Omental fat pad (tissue), 4 donors: ENCODE data around the gene TRPM7. TPM values are rescaled to one million over a fixed set of nuclear protein-coding genes. Genes with fewer than 3 reads are reported as not detected.

Experiments used
- ATAC-seq: fragments of 150-250 bp; one replicate; pipeline ENCODE4 v1.9.1; 2016; ENCODE audit warnings: mild to moderate bottlenecking, moderate library complexity; ENCODE audit not compliant: low FRiP score
- DNase-seq: peaks from one replicate; pipeline ENCODE4 v3.0.0-alpha.2; 2019; ENCODE audit warnings: low spot score
- total RNA-seq, 4 donors: library from RNA; depleted of rRNA; stranded (reverse); fragments of >200 nt; gene quantifications; one replicate each; pipeline ENCODE4 v1.1.0, GENCODE V29; 2016
- TF ChIP-seq, protein P1 (sequence below), 3 donors: fragments of 450-650 bp; IDR thresholded peaks; one replicate each; pipeline ENCODE4 v1.5.1; 2016 to 2017; ENCODE audit warnings: antibody characterized with exemption in 3 of 3, mild to moderate bottlenecking in 3 of 3, moderate library complexity in 2 of 3

The TRPM7 gene
- total RNA-seq = 10 to 100 TPM; 55.5 to 63.6 (median 60.5) TPM

DNA sequence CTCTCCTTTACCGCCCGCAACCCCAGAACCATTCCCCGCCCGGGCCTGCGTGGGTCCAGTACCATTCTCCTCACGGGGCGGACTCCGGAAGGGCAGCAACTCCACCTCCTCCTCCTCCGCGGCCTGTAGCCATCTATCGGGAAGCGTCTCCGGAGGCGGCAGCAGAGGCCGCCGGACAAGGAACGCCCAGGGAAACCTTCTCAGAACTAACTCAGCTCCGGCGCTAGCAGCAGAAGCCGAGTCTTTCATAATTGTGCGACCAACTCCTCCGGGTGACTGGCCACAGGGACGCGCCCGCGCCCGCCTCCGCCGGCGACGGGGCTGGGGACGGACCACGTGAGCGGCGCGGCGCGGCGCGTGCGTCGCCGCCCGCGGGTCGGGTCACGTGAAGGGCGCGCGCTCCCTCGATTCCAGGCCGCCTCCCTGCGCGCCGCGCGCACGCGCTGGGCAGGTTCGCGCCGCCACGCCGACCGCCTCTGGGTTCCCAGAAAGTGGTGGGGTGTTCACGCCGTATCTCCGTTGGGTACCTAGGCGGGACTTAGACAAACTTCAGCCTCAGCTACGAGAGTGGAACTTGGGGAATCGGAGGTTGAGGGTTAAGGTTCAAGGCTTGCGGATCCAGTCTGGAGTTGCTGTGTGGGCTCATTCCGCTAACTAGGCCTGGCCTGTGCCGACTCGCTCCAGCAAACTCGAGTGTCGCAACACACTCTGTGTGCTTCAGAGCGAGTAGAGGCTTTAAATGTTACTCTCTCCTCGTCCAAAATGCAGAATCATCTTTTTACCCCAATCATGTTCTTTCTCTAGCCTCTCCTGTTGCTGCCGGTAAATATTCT lies at the start of gene TRPM7:
Gene TRPM7, minus strand, starts transcription at position 329 of the 833 bp plus-strand sequence. Its CDS starts 264 bp downstream, at position 65.
- TF ChIP-seq, protein P1, sequence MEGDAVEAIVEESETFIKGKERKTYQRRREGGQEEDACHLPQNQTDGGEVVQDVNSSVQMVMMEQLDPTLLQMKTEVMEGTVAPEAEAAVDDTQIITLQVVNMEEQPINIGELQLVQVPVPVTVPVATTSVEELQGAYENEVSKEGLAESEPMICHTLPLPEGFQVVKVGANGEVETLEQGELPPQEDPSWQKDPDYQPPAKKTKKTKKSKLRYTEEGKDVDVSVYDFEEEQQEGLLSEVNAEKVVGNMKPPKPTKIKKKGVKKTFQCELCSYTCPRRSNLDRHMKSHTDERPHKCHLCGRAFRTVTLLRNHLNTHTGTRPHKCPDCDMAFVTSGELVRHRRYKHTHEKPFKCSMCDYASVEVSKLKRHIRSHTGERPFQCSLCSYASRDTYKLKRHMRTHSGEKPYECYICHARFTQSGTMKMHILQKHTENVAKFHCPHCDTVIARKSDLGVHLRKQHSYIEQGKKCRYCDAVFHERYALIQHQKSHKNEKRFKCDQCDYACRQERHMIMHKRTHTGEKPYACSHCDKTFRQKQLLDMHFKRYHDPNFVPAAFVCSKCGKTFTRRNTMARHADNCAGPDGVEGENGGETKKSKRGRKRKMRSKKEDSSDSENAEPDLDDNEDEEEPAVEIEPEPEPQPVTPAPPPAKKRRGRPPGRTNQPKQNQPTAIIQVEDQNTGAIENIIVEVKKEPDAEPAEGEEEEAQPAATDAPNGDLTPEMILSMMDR (IDR thresholded peaks at IDR 0.05) = no peak
- DNase-seq (peak; percentile 62), ATAC-seq (peak; percentile 90)

- ATAC-seq (no peak), DNase-seq (no peak)
- TF ChIP-seq, protein P1 (IDR thresholded peaks at IDR 0.05) = no peak
Measured at GRCh38 chr15:50735156-50735555, 48.6 kb upstream of the TRPM7 start.

DNA sequence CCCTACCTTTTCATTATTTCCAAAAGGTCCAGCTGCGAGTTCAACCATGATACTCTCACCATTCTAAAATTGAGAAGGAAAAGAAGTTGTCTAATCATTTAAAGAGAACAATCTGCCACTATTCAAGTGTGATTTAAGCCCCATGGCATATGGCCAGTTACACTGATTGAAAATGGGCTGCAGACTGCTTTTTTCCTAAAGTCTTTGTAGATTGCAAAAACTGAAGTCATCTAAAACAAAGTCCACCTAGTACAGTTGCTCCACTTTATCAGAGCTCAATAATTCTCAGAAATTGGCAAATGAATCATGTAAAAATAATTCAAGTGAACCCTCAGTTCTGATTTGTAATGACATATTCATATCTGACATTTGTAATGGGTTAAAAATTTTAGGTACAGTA lies 39.7 kb upstream of the TRPM7 start:
- ATAC-seq = no peak
- DNase-seq = no peak
- TF ChIP-seq, protein P1 (IDR thresholded peaks at IDR 0.05) = no peak

DNA sequence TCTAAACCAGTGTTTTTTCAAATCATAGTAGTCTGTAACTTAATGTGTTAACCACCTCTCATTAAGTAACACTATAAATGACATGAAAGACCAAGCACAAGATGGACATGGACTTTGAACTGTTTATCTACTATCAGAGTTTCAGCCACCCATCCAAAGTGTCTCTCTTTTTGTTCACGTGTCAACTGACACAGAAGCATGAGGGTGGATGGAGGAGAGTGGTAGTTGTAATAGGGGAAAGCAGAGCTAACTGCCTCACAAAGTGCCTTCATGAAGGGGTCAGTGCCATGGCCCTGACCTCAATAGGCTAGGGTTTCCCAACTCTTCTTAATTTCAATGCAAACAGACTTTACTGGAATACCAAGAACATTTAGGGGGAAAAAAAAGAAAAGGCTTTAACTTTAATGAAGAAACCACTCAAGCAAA lies 32.1 kb upstream of the TRPM7 start:
- TF ChIP-seq, protein P1 (IDR thresholded peaks at IDR 0.05) = no peak
- ATAC-seq = no peak
- no peak for DNase-seq

GRCh38 chr15:50712018-50712417 lies 25.4 kb upstream of the TRPM7 start:
- DNase-seq = no peak
- TF ChIP-seq, protein P1 (IDR thresholded peaks at IDR 0.05) = no peak
- no peak for ATAC-seq

GRCh38 chr15:50710585-50710984 lies 24.0 kb upstream of the TRPM7 start:
- DNase-seq (no peak), ATAC-seq (no peak)
- TF ChIP-seq, protein P1 (IDR thresholded peaks at IDR 0.05) = no peak
